K562 (cell line): Measurements from ENCODE around the gene LIG3. TPM values are rescaled to one million over a fixed set of nuclear protein-coding genes. Genes with fewer than 3 reads are reported as not detected.

Experiments
- ATF3 ChIP-seq, 2 experiments: fragments of 450-650 bp in 1 of 2; sonication (generic) in 1 of 2; formaldehyde crosslinking in 1 of 2; IDR thresholded peaks in 1 of 2; conservative IDR thresholded peaks in 1 of 2; 2 replicates each; pipeline versions ENCODE4 v1.6.1 to v1.8.1; 2016 to 2023; ENCODE audit warnings: mild to moderate bottlenecking in 2 of 2, moderate library complexity in 2 of 2, inconsistent platforms in 1 of 2, missing genetic modification reagents in 1 of 2
- CBFB ChIP-seq: sonication (generic); formaldehyde crosslinking; IDR thresholded peaks from 2 replicates; pipeline ENCODE4 v1.4.0; 2020; ENCODE audit warnings: mild to moderate bottlenecking, missing genetic modification reagents
- CEBPB ChIP-seq: fragments of 450-650 bp; IDR thresholded peaks from 2 replicates; pipeline ENCODE4 v1.6.1; 2016; ENCODE audit warnings: missing genetic modification characterization, missing compliant biosample characterization
- CREBBP ChIP-seq: IDR thresholded peaks from one replicate; pipeline ENCODE4 v1.6.1; 2012; ENCODE audit warnings: low read depth, mild to moderate bottlenecking, control low read depth, inconsistent platforms, low read length
- ETS2 ChIP-seq: IDR thresholded peaks from 2 replicates; pipeline ENCODE4 v1.6.1; 2016; ENCODE audit warnings: borderline replicate concordance, missing genetic modification characterization, mild to moderate bottlenecking, moderate library complexity, missing compliant biosample characterization; ENCODE audit not compliant: poor library complexity, severe bottlenecking
- EZH2 ChIP-seq: IDR thresholded peaks from 2 replicates; pipeline ENCODE4 v1.6.1; 2012; ENCODE audit warnings: low read depth, mild to moderate bottlenecking, inconsistent platforms, low read length, borderline replicate concordance
- HEY1 ChIP-seq: fragments of 250-450 bp; sonication (Bioruptor Pico); IDR thresholded peaks from 2 replicates; pipeline ENCODE4 v1.5.0; 2020; ENCODE audit warnings: mild to moderate bottlenecking, moderate library complexity, borderline replicate concordance
- HNRNPK ChIP-seq: fragments of 200-400 bp; formaldehyde crosslinking; IDR thresholded peaks from one replicate; pipeline ENCODE4 v1.6.1; 2018; ENCODE audit warnings: mild to moderate bottlenecking, low read depth, low read length; ENCODE audit not compliant: poor library complexity, severe bottlenecking
- HNRNPL ChIP-seq: fragments of 200-400 bp; formaldehyde crosslinking; IDR thresholded peaks from 2 replicates; pipeline ENCODE4 v1.6.1; 2017; ENCODE audit warnings: low read depth, mild to moderate bottlenecking, low read length
- KAT7 ChIP-seq: sonication (generic); formaldehyde crosslinking; IDR thresholded peaks from 2 replicates; pipeline ENCODE4 v1.8.0; 2022; ENCODE audit warnings: missing genetic modification reagents, mild to moderate bottlenecking, borderline replicate concordance
- KLF13 ChIP-seq: fragments of 450-650 bp; IDR thresholded peaks from 2 replicates; pipeline ENCODE4 v1.6.1; 2016; ENCODE audit warnings: missing genetic modification characterization, low read depth, mild to moderate bottlenecking, missing compliant biosample characterization, moderate library complexity, borderline replicate concordance
- MAX ChIP-seq: sonication (generic); formaldehyde crosslinking; IDR thresholded peaks from 2 replicates; pipeline ENCODE4 v1.9.0; 2022; ENCODE audit warnings: mild to moderate bottlenecking, missing genetic modification reagents
- MYNN ChIP-seq, 2 experiments: sonication (generic); formaldehyde crosslinking in 1 of 2; IDR thresholded peaks; 2 replicates each; pipeline versions ENCODE4 v1.5.0 to v1.6.1; 2016 to 2020; ENCODE audit warnings: antibody characterized with exemption in 1 of 2, missing genetic modification reagents in 1 of 2
- SMARCA4 ChIP-seq: fragments of 450-650 bp; IDR thresholded peaks from 2 replicates; pipeline ENCODE4 v1.6.1; 2016
- STAG1 ChIP-seq: sonication (generic); formaldehyde crosslinking; IDR thresholded peaks from 2 replicates; pipeline ENCODE4 v1.5.0; 2020; ENCODE audit warnings: missing genetic modification reagents, borderline replicate concordance
- TAF1 ChIP-seq: IDR thresholded peaks from 2 replicates; pipeline ENCODE4 v1.6.1; 2011; ENCODE audit warnings: mild to moderate bottlenecking, low read length, moderate library complexity; ENCODE audit not compliant: insufficient read depth, control insufficient read depth, severe bottlenecking; ENCODE audit errors: extremely low read depth
- U2AF2 ChIP-seq: fragments of 200-400 bp; formaldehyde crosslinking; optimal IDR thresholded peaks from 2 replicates; pipeline ENCODE3; 2017; ENCODE audit warnings: low read depth, mild to moderate bottlenecking, low read length
- XRCC5 ChIP-seq: fragments of 200-400 bp; formaldehyde crosslinking; IDR thresholded peaks from 2 replicates; pipeline ENCODE4 v1.6.1; 2017; ENCODE audit warnings: low read depth, mild to moderate bottlenecking, low read length
- ZKSCAN1 ChIP-seq: fragments of 150-350 bp; IDR thresholded peaks from 2 replicates; pipeline ENCODE4 v1.6.1; 2016; ENCODE audit warnings: low read depth, low read length
- polyA plus RNA-seq, 8 experiments: library from polyadenylated mRNA; depleted of rRNA in 4 of 8; stranded (reverse) in 5 of 8; unstranded in 3 of 8; fragments of >200 nt; fragmentation: Nextera tagmentation in 2 of 8; fragmentation: Illumina TruSeq in 1 of 8; extraction: Ambion mirVana in 2 of 8; extraction: Trizol in 1 of 8; gene quantifications; 2 replicates each; pipeline versions ENCODE4 v1.2.1 to v1.2.3, GENCODE V29; 2011 to 2014; ENCODE audit warnings: inconsistent platforms in 1 of 8, missing spikeins in 1 of 8
- total RNA-seq, 7 experiments: library from RNA; depleted of rRNA in 6 of 7; stranded (reverse); fragments of >200 nt in 6 of 7; fragmentation: Illumina TruSeq in 2 of 7; extraction: Trizol in 2 of 7; gene quantifications; 2 replicates each; pipeline versions ENCODE4 v1.2.1 to v1.2.3, GENCODE V29; 2011 to 2021; ENCODE audit warnings: low replicate concordance in 1 of 7
- TF ChIP-seq, protein P1 (sequence below): fragments of 450-650 bp; IDR thresholded peaks from 2 replicates; pipeline ENCODE4 v1.6.1; 2014; ENCODE audit warnings: low read depth, mild to moderate bottlenecking, moderate library complexity, borderline replicate concordance
- TF ChIP-seq, protein P2 (sequence below), 2 experiments: IDR thresholded peaks in 1 of 2; conservative IDR thresholded peaks in 1 of 2; 2 replicates each; pipeline ENCODE4 v1.6.1; 2016; ENCODE audit warnings: low read depth in 2 of 2, mild to moderate bottlenecking in 1 of 2, missing compliant biosample characterization in 1 of 2, missing genetic modification characterization in 1 of 2, moderate library complexity in 1 of 2

LIG3 gene
- total and polyA plus RNA-seq, 9 of the 15 experiments (the other 6 are each of a cell fraction or from before 2014, with no cell fraction given): 7.6 to 75.0 (median 43.0) TPM

DNA sequence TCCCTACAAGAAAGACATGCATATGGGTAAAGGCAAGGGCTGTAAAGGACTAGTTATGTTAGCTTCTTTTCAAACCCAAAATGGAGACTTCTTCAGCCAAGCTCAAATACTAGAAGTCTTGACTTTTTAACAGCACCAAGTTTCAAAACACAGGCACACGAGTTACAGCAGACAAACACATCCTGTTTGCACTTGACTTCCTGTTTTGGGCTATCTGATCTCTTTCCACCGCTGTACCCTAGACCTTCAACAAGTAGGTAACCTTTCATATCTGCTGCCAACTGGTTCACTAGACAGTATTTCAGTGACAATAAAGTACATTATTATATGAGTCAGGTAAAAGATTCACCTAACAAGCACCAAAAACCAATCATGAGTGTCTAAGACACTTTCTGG, 70.9 kb downstream of the LIG3 start (continued):
- TF ChIP-seq HNRNPL (no peak), EZH2 (no peak), TAF1 (no peak), U2AF2 (no peak), SMARCA4 (peak; percentile 74), CEBPB (peak; percentile 25; the same call in 1 of the 2 replicates), XRCC5 (no peak), STAG1 (CRISPR knock-in tag) (no peak), KAT7 (no peak), ATF3 (IDR thresholded peaks at IDR 0.05) (no peak), ATF3 (CRISPR knock-in tag; conservative IDR thresholded peaks at IDR 0.05) (no peak), ETS2 (tag) (no peak), KLF13 (tag) (no peak), ZKSCAN1 (no peak), CREBBP (no peak), MYNN (IDR thresholded peaks at IDR 0.05) (no peak), MYNN (CRISPR knock-in tag; IDR thresholded peaks at IDR 0.05) (no peak), CBFB (CRISPR knock-in tag) (no peak), MAX (CRISPR knock-in tag) (no peak), HEY1 (CRISPR knock-in tag) (no peak), HNRNPK (no peak)
- TF ChIP-seq, protein P1, sequence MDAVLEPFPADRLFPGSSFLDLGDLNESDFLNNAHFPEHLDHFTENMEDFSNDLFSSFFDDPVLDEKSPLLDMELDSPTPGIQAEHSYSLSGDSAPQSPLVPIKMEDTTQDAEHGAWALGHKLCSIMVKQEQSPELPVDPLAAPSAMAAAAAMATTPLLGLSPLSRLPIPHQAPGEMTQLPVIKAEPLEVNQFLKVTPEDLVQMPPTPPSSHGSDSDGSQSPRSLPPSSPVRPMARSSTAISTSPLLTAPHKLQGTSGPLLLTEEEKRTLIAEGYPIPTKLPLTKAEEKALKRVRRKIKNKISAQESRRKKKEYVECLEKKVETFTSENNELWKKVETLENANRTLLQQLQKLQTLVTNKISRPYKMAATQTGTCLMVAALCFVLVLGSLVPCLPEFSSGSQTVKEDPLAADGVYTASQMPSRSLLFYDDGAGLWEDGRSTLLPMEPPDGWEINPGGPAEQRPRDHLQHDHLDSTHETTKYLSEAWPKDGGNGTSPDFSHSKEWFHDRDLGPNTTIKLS: no peak
- TF ChIP-seq, protein P2, sequence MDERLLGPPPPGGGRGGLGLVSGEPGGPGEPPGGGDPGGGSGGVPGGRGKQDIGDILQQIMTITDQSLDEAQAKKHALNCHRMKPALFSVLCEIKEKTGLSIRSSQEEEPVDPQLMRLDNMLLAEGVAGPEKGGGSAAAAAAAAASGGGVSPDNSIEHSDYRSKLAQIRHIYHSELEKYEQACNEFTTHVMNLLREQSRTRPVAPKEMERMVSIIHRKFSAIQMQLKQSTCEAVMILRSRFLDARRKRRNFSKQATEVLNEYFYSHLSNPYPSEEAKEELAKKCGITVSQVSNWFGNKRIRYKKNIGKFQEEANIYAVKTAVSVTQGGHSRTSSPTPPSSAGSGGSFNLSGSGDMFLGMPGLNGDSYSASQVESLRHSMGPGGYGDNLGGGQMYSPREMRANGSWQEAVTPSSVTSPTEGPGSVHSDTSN (CRISPR knock-in tag; IDR thresholded peaks at IDR 0.05; ENCODE audit: low read depth): no peak
- TF ChIP-seq, protein P2 (tag; conservative IDR thresholded peaks at IDR 0.05; ENCODE audit: low read depth): no peak
